Small intestine (tissue), 7 donors: ENCODE results near the gene MEI1. TPM values are rescaled to one million over a fixed set of nuclear protein-coding genes. Genes with fewer than 3 reads are reported as not detected.

Experiments
- DNase-seq, 2 donors: peaks; one replicate each; pipeline versions ENCODE4 v3.0.0 to v3.0.0-alpha.2; 2013
- FAIRE-seq: peaks from 2 replicates; lab custom pipeline; 2012; peaks lifted over from hg19 to GRCh38; lab: Jason Lieb, UNC
- H3K27ac ChIP-seq, 3 donors: one replicate each; pipeline ENCODE4 v1.5.1; 2013; ENCODE audit warnings: low read length in 2 of 3, mild to moderate bottlenecking in 2 of 3, control low read depth in 1 of 3, inconsistent platforms in 1 of 3, low read depth in 1 of 3, moderate library complexity in 1 of 3
- H3K27me3 ChIP-seq, 3 donors: one replicate each; pipeline ENCODE4 v1.6.1; 2013; ENCODE audit warnings: low read length in 3 of 3, inconsistent platforms in 1 of 3; ENCODE audit not compliant: control insufficient read depth in 3 of 3, insufficient read depth in 3 of 3
- H3K36me3 ChIP-seq, 3 donors: one replicate each; pipeline ENCODE4 v1.6.1; 2013; ENCODE audit warnings: low read length in 3 of 3, inconsistent platforms in 1 of 3, low read depth in 1 of 3, mild to moderate bottlenecking in 1 of 3, moderate library complexity in 1 of 3; ENCODE audit not compliant: control insufficient read depth in 3 of 3, insufficient read depth in 2 of 3
- H3K4me1 ChIP-seq, 3 donors: one replicate each; pipeline ENCODE4 v1.6.1; 2013; ENCODE audit warnings: low read length in 2 of 3, inconsistent platforms in 1 of 3, low read depth in 1 of 3, mild to moderate bottlenecking in 1 of 3, moderate library complexity in 1 of 3; ENCODE audit not compliant: control insufficient read depth in 3 of 3, insufficient read depth in 2 of 3
- H3K4me3 ChIP-seq, 3 donors: one replicate each; pipeline ENCODE4 v1.5.1; 2013; ENCODE audit warnings: low read length in 3 of 3, control low read depth in 1 of 3, inconsistent platforms in 1 of 3, low read depth in 1 of 3, mild to moderate bottlenecking in 1 of 3, moderate library complexity in 1 of 3
- H3K9me3 ChIP-seq, 2 donors: one replicate each; pipeline ENCODE4 v1.6.1; 2013; ENCODE audit warnings: low read depth in 1 of 2, low read length in 1 of 2; ENCODE audit not compliant: control insufficient read depth in 2 of 2, insufficient read depth in 1 of 2
- WGBS, 3 donors: extraction: QIAGEN DNeasy Blood & Tissue Kit; methylation state at CpG; one replicate each; pipeline ENCODE4 v1.1.7; 2013; 5-methylcytosine and 5-hydroxymethylcytosine counted together
- polyA plus RNA-seq, 4 donors: library from polyadenylated mRNA; stranded (reverse) in 3 of 4; unstranded in 1 of 4; fragments of 200-250 nt in 3 of 4; fragments of 120-200 nt in 1 of 4; gene quantifications; one replicate each; pipeline versions ENCODE4 v1.2.1 to v1.2.3, GENCODE V29; 2013
- donor health status: healthy with polysubstance abuse.
- donor health status: control.
- donor health status: control.
- donor health status: Bipolar disorder and iron deficiency.
- donor health status: healthy.

The MEI1 gene
- polyA plus RNA-seq, 4 donors, result 1.1 to 16.8 (median 4.2) TPM

- FAIRE-seq (no peak), DNase-seq (no peak)
- WGBS, 3 donors, result 89 to 91% (median 90%) methylated on average over 3 of the region's 3 CpGs
- H3K27me3 ChIP-seq, result no peaks in the 10 kb centered on the region
- H3K4me3 ChIP-seq, result no peak overlapping the region
- H3K27ac ChIP-seq, result no peak overlapping the region
- H3K36me3 ChIP-seq, result no peaks in the 10 kb centered on the region
- peaks cover 0 to 2% (median 0%) of the 10 kb centered on the region in 3 donors for H3K4me1 ChIP-seq
- H3K9me3 ChIP-seq, result no peaks in the 10 kb centered on the region
Measured at GRCh38 chr22:41776381-41776780, 77.1 kb downstream of the MEI1 start.

- FAIRE-seq, result no peak
- no peaks in the 10 kb centered on the region for H3K27me3 ChIP-seq
- no peaks in the 10 kb centered on the region for H3K36me3 ChIP-seq
- WGBS, 3 donors, result 85 to 96% (median 92%) methylated on average over 2 of the region's 2 CpGs
- H3K27ac ChIP-seq, result no peak overlapping the region
- no peak for DNase-seq
- H3K4me3 ChIP-seq, result no peak overlapping the region
- peaks cover 0 to 5% (median 0%) of the 10 kb centered on the region in 3 donors for H3K4me1 ChIP-seq
- H3K9me3 ChIP-seq, result no peaks in the 10 kb centered on the region
Measured at GRCh38 chr22:41777749-41778425, 78.6 kb downstream of the MEI1 start.

GRCh38 chr22:41779929-41780505, 80.7 kb downstream of the MEI1 start:
- peaks cover 0 to 5% (median 0%) of the 10 kb centered on the region in 3 donors for H3K4me1 ChIP-seq
- H3K27ac ChIP-seq, result no peak overlapping the region
- no peak for DNase-seq
- H3K4me3 ChIP-seq, result no peak overlapping the region
- H3K9me3 ChIP-seq, result no peaks in the 10 kb centered on the region
- no peaks in the 10 kb centered on the region for H3K27me3 ChIP-seq
- FAIRE-seq, result no peak
- WGBS, 3 donors, result 51 to 74% (median 59%) methylated on average over 3 of the region's 3 CpGs
- H3K36me3 ChIP-seq, result no peaks in the 10 kb centered on the region

- peaks cover 0 to 5% (median 0%) of the 10 kb centered on the region in 3 donors for H3K4me1 ChIP-seq
- H3K4me3 ChIP-seq, result peak overlapping the region in 1 of 3 donors; percentile 40
- 50 to 58% (median 58%) methylated on average over 11 of the region's 11 CpGs for WGBS, 3 donors
- no peaks in the 10 kb centered on the region for H3K27me3 ChIP-seq
- DNase-seq, result peak; percentile 68 to 81
- no peaks in the 10 kb centered on the region for H3K9me3 ChIP-seq
- no peak for FAIRE-seq
- H3K36me3 ChIP-seq, result no peaks in the 10 kb centered on the region
- peak overlapping the region in 1 of 3 donors; percentile 87 for H3K27ac ChIP-seq
Measured at GRCh38 chr22:41780746-41781505, 81.6 kb downstream of the MEI1 start.

- Histone ChIP-seq H3K27me3 (no peaks in the 10 kb centered on the region), H3K27ac (peak overlapping the region in 2 of 3 donors; percentile 28 to 82), H3K36me3 (no peaks in the 10 kb centered on the region), H3K9me3 (no peaks in the 10 kb centered on the region), H3K4me1 (peaks cover 0 to 5% (median 0%) of the 10 kb centered on the region in 3 donors), H3K4me3 (peak overlapping the region in 1 of 3 donors; percentile 40)
- no peak for FAIRE-seq
- 47 to 73% (median 60%) methylated on average over 1 of the region's 1 CpG for WGBS, 3 donors
- DNase-seq, result peak in 1 of 2 donors; percentile 14
Measured at GRCh38 chr22:41781507-41781906, 82.2 kb downstream of the MEI1 start.

- FAIRE-seq, result no peak
- Histone ChIP-seq H3K4me3 (peak overlapping the region in 1 of 3 donors; percentile 40), H3K27me3 (no peaks in the 10 kb centered on the region), H3K36me3 (no peaks in the 10 kb centered on the region), H3K9me3 (no peaks in the 10 kb centered on the region), H3K27ac (peak overlapping the region in 1 of 3 donors; percentile 32), H3K4me1 (peaks cover 0 to 5% (median 0%) of the 10 kb centered on the region in 3 donors)
- no peak for DNase-seq
- WGBS, 3 donors, result 74 to 87% (median 81%) methylated on average over 6 of the region's 6 CpGs
Measured at GRCh38 chr22:41782316-41782715, 83.0 kb downstream of the MEI1 start.

GRCh38 chr22:41782751-41783150, 83.4 kb downstream of the MEI1 start:
- H3K4me3 ChIP-seq, result no peak overlapping the region
- no peaks in the 10 kb centered on the region for H3K36me3 ChIP-seq
- WGBS, 3 donors, result 69 to 86% (median 81%) methylated on average over 2 of the region's 2 CpGs
- H3K27me3 ChIP-seq, result no peaks in the 10 kb centered on the region
- FAIRE-seq, result no peak
- no peak for DNase-seq
- H3K27ac ChIP-seq, result peak overlapping the region in 1 of 3 donors; percentile 32
- peaks cover 0 to 5% (median 0%) of the 10 kb centered on the region in 3 donors for H3K4me1 ChIP-seq
- no peaks in the 10 kb centered on the region for H3K9me3 ChIP-seq

GRCh38 chr22:41787331-41787730, 88.0 kb downstream of the MEI1 start:
- H3K27ac ChIP-seq, result no peak overlapping the region
- no peak overlapping the region for H3K4me3 ChIP-seq
- 83 to 85% (median 85%) methylated on average over 2 of the region's 2 CpGs for WGBS, 3 donors
- no peaks in the 10 kb centered on the region for H3K9me3 ChIP-seq
- no peaks in the 10 kb centered on the region for H3K4me1 ChIP-seq
- no peak for DNase-seq
- FAIRE-seq, result no peak
- no peaks in the 10 kb centered on the region for H3K27me3 ChIP-seq
- peaks cover 0 to 2% (median 0%) of the 10 kb centered on the region in 3 donors for H3K36me3 ChIP-seq
